Activated naive CD4-positive, alpha-beta T cell treated with anti-CD3 and anti-CD28 coated beads, Interleukin-2, amount 50 U/mL, for 72 hours (primary cell): Measurements from ENCODE around the gene MANBA. TPM values are rescaled to one million over a fixed set of nuclear protein-coding genes. Genes with fewer than 3 reads are reported as not detected.

Source experiments
- ATAC-seq, 2 donors: fragments of 150-1000 bp; cut with Tn5 transposase; 2 replicates each; pipeline ENCODE4 v1.10.0; 2021; ENCODE audit warnings: mild to moderate bottlenecking in 2 of 2, moderate library complexity in 2 of 2
- DNase-seq, 2 donors: peaks; one replicate each; pipeline ENCODE4 v3.0.0; 2021 to 2022; ENCODE audit warnings: low spot score in 2 of 2
- H3K27ac Mint-ChIP-seq, 2 donors: one replicate each; pipeline ENCODE4 v1.8.0; 2022; ENCODE audit warnings: mild to moderate bottlenecking in 2 of 2, mixed read lengths in 2 of 2
- H3K36me3 Mint-ChIP-seq, 2 donors: one replicate each; pipeline ENCODE4 v1.8.0; 2022; ENCODE audit warnings: mixed read lengths in 2 of 2
- H3K9me3 Mint-ChIP-seq, 2 donors: one replicate each; pipeline ENCODE4 v1.8.0; 2022; ENCODE audit warnings: mixed read lengths in 2 of 2
- total RNA-seq, 2 donors: library from RNA; stranded (reverse); gene quantifications; one replicate each; pipeline ENCODE4 v1.2.3, GENCODE V29; 2022

MANBA gene
- total RNA-seq, 2 donors from 2014 or later = 12.3 to 20.6 TPM

DNA sequence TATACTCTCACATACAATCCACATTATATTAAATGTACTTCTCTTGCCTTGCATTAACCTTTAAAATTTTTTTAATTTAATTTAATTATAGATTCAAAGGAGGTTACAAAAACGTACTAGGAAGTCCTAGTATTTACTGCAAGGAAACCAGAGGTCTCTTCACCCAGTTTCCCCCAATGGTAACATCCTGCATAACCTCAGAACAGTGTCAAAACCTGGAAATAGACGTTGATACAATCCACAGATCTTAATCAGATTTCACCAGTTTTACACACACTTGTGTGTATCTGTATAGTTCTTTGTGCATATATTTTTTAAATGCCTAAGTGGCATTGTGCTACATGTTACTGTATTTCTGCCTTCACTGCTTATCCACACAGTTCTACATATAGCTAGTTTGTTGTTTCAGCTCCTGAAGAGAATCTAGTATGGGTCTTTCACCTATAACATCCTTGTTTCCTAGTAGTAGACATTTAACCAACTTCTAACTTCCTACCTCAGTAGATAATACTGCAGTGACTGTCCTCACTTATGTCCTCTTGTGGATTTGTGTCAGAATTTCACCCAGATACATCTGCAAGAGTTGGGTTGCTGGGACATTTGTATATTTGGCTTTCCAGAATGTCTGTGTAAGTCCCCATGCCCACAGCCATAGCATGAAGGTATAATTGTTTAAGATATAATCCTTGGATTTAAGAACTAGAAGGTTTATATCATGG lies 156.4 kb downstream of the MANBA start:
- no peak overlapping the region for H3K27ac Mint-ChIP-seq
- H3K9me3 Mint-ChIP-seq = no peaks in the 10 kb centered on the region
- no peak for ATAC-seq
- peaks cover 39 to 72% of the 10 kb centered on the region in 2 donors for H3K36me3 Mint-ChIP-seq
- DNase-seq = no peak

GRCh38 chr4:102601586-102602227 lies 159.1 kb downstream of the MANBA start:
- Mint-ChIP-seq H3K9me3 (no peaks in the 10 kb centered on the region), H3K36me3 (peaks cover 41 to 64% of the 10 kb centered on the region in 2 donors), H3K27ac (no peak overlapping the region)
- DNase-seq (no peak), ATAC-seq (no peak)

DNA sequence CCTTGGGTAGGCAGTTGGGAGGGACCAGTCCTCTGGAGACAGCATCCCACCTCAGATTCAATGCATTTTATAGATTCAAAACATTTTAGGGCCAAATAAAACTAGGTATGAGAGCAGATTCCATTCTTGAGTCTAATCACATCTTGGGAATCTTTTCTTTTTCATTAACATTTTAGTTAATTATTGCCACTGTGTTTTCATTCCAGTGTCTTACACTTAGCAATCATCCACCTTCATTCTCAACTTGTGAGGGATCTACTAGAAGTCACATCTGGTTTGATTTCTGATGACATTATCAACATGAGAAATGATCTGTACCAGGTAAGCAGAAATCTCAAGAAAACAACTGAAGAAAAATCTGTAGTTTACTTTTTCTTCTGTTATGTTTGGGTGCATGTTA lies 160.1 kb downstream of the MANBA start:
- ATAC-seq (no peak), DNase-seq (no peak)
- Mint-ChIP-seq H3K9me3 (no peaks in the 10 kb centered on the region), H3K36me3 (peaks cover 45 to 70% of the 10 kb centered on the region in 2 donors), H3K27ac (peak overlapping the region in 1 of 2 donors; percentile 53)

- no peak for ATAC-seq
- DNase-seq = no peak
- H3K27ac Mint-ChIP-seq = peak overlapping the region in 1 of 2 donors; percentile 53
These were observed 160.9 kb downstream of the MANBA start for GRCh38 chr4:102599886-102600285.

DNA sequence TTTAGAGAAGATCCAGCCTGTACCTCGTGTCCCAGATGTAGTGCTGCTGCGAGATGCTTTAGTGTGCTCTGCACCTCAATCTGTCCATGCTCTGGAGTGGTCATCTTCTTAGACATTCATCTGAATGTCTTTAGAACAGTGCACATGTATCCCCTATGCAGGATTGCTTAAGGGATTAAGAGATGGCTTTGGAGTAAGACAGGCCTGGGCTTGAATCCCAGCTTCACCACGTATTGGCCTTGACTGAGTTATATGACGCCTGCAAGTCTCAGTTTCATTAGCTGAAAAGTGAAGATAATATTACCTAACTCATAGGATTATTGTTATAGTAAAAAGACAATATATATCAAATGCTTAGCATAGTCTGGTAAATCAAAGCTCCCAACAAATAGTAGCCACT lies 161.3 kb downstream of the MANBA start:
- ATAC-seq (peak in 1 of 2 donors; percentile 3), DNase-seq (no peak)
- peaks cover 48 to 68% of the 10 kb centered on the region in 2 donors for H3K36me3 Mint-ChIP-seq
- no peaks in the 10 kb centered on the region for H3K9me3 Mint-ChIP-seq
- peak overlapping the region; percentile 39 to 85 for H3K27ac Mint-ChIP-seq

More at GRCh38 chr4:102599886-102600285, 160.9 kb downstream of the MANBA start:
- no peaks in the 10 kb centered on the region for H3K9me3 Mint-ChIP-seq
- H3K36me3 Mint-ChIP-seq = peaks cover 45 to 69% of the 10 kb centered on the region in 2 donors

DNA sequence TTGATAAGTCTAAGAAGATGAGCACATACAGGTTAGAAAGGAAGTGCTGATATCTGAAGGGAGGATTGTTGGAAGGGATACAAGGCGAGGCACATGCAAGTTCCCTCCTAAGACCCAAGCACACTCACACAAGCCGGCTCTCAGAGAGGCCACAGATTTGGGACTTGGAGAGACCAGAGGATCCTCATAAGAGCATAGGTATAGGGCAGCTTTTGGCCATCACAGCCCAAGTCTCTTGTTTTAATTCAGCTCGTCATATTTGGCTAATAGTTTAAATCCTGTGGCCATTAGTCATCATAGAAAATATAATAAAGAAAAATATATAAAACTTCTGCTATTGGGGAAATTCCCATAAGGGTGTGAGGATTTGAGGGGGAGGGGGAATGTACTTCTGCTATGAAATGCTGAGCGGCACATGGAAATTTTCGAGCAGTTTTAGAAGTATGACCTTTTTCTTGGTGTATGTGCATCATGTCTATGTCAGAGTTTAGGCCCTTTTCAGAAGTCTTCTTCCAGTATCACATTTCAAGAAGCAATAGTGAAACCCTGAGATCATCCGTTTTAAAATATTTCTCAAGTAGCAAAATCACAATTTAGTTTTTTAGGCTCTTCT lies 161.9 kb downstream of the MANBA start:
- peaks cover 52 to 68% of the 10 kb centered on the region in 2 donors for H3K36me3 Mint-ChIP-seq
- no peaks in the 10 kb centered on the region for H3K9me3 Mint-ChIP-seq
- peak overlapping the region; percentile 72 to 85 for H3K27ac Mint-ChIP-seq
- ATAC-seq (peak; percentile 60 to 74), DNase-seq (no peak)

- H3K27ac Mint-ChIP-seq = peak overlapping the region; percentile 72 to 85
- no peaks in the 10 kb centered on the region for H3K9me3 Mint-ChIP-seq
- peaks cover 50 to 66% of the 10 kb centered on the region in 2 donors for H3K36me3 Mint-ChIP-seq
- no peak for DNase-seq
- peak; percentile 80 to 85 for ATAC-seq
These were observed 162.5 kb downstream of the MANBA start for GRCh38 chr4:102598086-102598761.

- Mint-ChIP-seq H3K9me3 (no peaks in the 10 kb centered on the region), H3K27ac (no peak overlapping the region), H3K36me3 (peaks cover 58 to 71% of the 10 kb centered on the region in 2 donors)
- ATAC-seq (no peak), DNase-seq (no peak)
These were observed 164.2 kb downstream of the MANBA start for GRCh38 chr4:102596532-102596931.

DNA sequence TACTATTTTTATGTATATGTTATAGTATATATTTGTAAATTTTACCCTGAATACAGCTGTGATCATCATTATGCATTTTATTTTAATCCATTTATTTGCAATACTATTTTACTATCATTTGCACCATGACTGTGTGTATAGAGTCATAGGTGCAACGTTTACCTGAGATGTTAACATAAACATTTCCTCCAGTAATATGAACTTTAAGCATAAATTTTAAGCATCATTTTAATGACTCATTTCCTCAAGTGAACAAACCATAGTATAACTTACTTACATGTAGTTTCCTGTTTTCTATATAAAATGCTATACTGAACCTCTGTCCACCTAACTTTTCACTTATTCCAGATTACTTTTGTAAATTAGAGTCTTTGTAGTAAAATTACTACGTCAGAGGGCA lies 166.8 kb downstream of the MANBA start:
- H3K9me3 Mint-ChIP-seq = no peaks in the 10 kb centered on the region
- ATAC-seq (no peak), DNase-seq (no peak)
- peak overlapping the region in 1 of 2 donors; percentile 46 for H3K27ac Mint-ChIP-seq
- peaks cover 64 to 80% of the 10 kb centered on the region in 2 donors for H3K36me3 Mint-ChIP-seq

DNA sequence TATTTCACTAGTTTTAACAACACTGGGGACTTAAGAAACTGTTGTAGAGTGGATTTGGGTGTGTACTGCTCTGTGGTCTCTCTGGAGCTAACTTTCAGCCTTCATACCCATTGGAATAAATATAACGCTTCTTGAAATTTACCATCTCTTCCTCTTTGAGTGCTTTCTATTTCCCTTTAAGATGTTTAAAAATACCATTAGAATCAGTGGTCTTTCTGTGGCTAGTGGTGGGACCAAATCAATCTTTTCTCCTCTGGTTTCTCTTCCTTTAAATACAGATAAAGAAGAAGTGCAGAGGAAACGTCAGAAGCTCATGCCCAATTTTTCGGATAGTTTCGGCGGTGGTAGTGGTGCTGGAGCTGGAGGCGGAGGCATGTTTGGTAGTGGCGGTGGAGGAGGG lies 167.6 kb downstream of the MANBA start:
- peak overlapping the region; percentile 26 to 31 for H3K27ac Mint-ChIP-seq
- H3K36me3 Mint-ChIP-seq = peaks cover 65 to 76% of the 10 kb centered on the region in 2 donors
- DNase-seq (no peak), ATAC-seq (no peak)
- no peaks in the 10 kb centered on the region for H3K9me3 Mint-ChIP-seq

GRCh38 chr4:102592256-102592655 lies 168.5 kb downstream of the MANBA start:
- no peak for DNase-seq
- Mint-ChIP-seq H3K36me3 (peaks cover 60 to 76% of the 10 kb centered on the region in 2 donors), H3K9me3 (no peaks in the 10 kb centered on the region), H3K27ac (peak overlapping the region in 1 of 2 donors; percentile 31)
- no peak for ATAC-seq

- Mint-ChIP-seq H3K9me3 (no peaks in the 10 kb centered on the region), H3K36me3 (peaks cover 49 to 57% of the 10 kb centered on the region in 2 donors), H3K27ac (peak overlapping the region in 1 of 2 donors; percentile 75)
- no peak for DNase-seq
- ATAC-seq = no peak
These were observed 171.0 kb downstream of the MANBA start for GRCh38 chr4:102589743-102590142.

DNA sequence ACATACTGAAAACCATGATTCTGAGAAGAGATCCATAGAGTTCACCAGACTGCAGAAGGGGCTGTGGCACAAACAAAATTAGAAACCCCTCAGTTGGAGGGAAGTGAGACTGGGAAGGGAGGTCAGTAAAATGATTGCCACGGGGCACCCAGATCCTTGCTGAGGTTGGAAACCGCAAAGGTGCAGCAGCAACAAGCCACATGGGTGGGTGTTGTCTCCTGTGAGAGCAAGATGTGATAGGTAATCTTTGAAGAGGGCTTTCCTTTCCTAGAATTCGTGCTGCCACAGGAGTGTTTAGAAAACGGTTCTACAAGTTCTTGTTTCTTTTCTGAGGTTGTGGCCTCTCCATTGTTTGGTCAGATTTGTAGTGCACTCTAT lies 174.1 kb downstream of the MANBA start:
- Mint-ChIP-seq H3K36me3 (peaks cover 35 to 57% of the 10 kb centered on the region in 2 donors), H3K9me3 (no peaks in the 10 kb centered on the region), H3K27ac (peak overlapping the region; percentile 38 to 81)
- DNase-seq (peak; percentile 38 to 62), ATAC-seq (peak; percentile 37 to 69)

GRCh38 chr4:102586002-102586643 lies 174.6 kb downstream of the MANBA start:
- peaks cover 33 to 56% of the 10 kb centered on the region in 2 donors for H3K36me3 Mint-ChIP-seq
- peak; percentile 74 to 79 for ATAC-seq
- no peak for DNase-seq
- H3K27ac Mint-ChIP-seq = peak overlapping the region; percentile 38 to 81
- H3K9me3 Mint-ChIP-seq = no peaks in the 10 kb centered on the region

DNA sequence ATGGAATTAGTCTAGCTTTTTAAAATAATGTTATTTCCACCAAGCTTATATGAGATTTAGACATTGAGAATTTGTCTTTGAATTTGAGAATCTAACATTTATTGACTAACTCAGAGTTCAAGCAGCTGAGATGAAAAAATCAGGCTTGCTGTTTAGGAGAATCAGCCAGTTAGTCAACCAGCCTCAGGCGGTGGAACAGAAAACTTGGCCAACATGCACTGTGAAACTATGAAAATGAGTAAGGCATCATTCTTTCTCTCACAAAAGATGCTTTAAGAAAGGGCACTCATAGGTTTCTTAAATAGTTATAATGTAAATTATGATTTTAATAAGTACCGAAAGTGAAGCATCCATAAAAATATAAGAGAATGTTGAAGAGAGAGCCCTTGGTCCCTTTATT lies 175.4 kb downstream of the MANBA start:
- ATAC-seq (peak; percentile 44 to 58), DNase-seq (no peak)
- peaks cover 26 to 48% of the 10 kb centered on the region in 2 donors for H3K36me3 Mint-ChIP-seq
- no peaks in the 10 kb centered on the region for H3K9me3 Mint-ChIP-seq
- peak overlapping the region; percentile 62 to 81 for H3K27ac Mint-ChIP-seq

GRCh38 chr4:102584091-102584490 lies 176.7 kb downstream of the MANBA start:
- Mint-ChIP-seq H3K27ac (no peak overlapping the region), H3K9me3 (no peaks in the 10 kb centered on the region), H3K36me3 (peaks cover 15 to 36% of the 10 kb centered on the region in 2 donors)
- no peak for DNase-seq
- ATAC-seq = no peak
